Measurements from ENCODE around the gene TNS1. TPM values are rescaled to one million over a fixed set of nuclear protein-coding genes. Genes with fewer than 3 reads are reported as not detected.

TNS1 gene
- total RNA-seq, 1 donor from 2014 or later = 219 TPM

DNA sequence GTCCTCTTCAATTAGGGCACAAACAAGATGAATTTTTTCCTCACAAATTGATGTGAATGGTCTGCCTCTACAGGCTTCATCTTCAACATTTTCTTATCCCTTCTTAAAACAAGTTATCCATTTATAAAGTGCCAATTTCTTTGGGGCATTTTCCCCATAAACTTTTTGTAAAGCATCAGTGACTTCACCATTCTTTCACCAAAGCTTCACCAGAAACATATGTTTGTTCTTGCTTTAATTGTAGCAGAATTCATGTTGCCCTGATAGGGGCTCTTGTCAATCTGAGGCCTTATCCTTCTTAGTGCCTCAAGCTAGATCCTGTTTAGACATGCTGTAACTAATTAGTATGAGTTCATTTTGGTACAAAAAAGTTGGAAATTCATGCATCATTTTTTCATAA, 226.2 kb downstream of the TNS1 start:
- Mint-ChIP-seq H3K27me3 (ENCODE audit: low read depth, unreplicated experiment) (no peaks in the 10 kb centered on the region), H3K36me3 (ENCODE audit: low read depth, unreplicated experiment) (peaks cover 24% of the 10 kb centered on the region), H3K27ac (ENCODE audit: unreplicated experiment) (no peak overlapping the region), H3K4me1 (ENCODE audit: low read depth, unreplicated experiment) (peaks cover 9% of the 10 kb centered on the region), H3K9me3 (ENCODE audit: unreplicated experiment) (peaks cover 3% of the 10 kb centered on the region), H3K4me3 (ENCODE audit: unreplicated experiment) (no peak overlapping the region)
- Histone ChIP-seq H3K27ac (ENCODE audit: low read depth, low read length) (no peak overlapping the region), H3K9ac (ENCODE audit: low read length) (no peak overlapping the region), H4K20me1 (ENCODE audit: insufficient read depth, low read length) (peaks cover 7% of the 10 kb centered on the region), H3K27me3 (ENCODE audit: insufficient read depth, low read length) (no peaks in the 10 kb centered on the region), H3K4me2 (ENCODE audit: low read length) (no peak overlapping the region), H3K36me3 (ENCODE audit: insufficient read depth, low read length) (peaks cover 3% of the 10 kb centered on the region), H2AFZ (ENCODE audit: low read depth, low read length) (no peak overlapping the region), H3K9me3 (ENCODE audit: insufficient read depth, low read depth, low read length) (no peaks in the 10 kb centered on the region), H3K4me3 (ENCODE audit: insufficient read depth, low read depth, low read length) (no peak overlapping the region), H3K4me1 (ENCODE audit: insufficient read depth, low read length) (no peaks in the 10 kb centered on the region), H3K79me2 (ENCODE audit: insufficient read depth, low read length) (no peaks in the 10 kb centered on the region)
- FAIRE-seq (no peak), DNase-seq (ENCODE audit: low read depth) (no peak)
- TF ChIP-seq EZH2 (IDR thresholded peaks at IDR 0.05; ENCODE audit: insufficient read depth, low read length) = no peak
- TF ChIP-seq, protein P1, sequence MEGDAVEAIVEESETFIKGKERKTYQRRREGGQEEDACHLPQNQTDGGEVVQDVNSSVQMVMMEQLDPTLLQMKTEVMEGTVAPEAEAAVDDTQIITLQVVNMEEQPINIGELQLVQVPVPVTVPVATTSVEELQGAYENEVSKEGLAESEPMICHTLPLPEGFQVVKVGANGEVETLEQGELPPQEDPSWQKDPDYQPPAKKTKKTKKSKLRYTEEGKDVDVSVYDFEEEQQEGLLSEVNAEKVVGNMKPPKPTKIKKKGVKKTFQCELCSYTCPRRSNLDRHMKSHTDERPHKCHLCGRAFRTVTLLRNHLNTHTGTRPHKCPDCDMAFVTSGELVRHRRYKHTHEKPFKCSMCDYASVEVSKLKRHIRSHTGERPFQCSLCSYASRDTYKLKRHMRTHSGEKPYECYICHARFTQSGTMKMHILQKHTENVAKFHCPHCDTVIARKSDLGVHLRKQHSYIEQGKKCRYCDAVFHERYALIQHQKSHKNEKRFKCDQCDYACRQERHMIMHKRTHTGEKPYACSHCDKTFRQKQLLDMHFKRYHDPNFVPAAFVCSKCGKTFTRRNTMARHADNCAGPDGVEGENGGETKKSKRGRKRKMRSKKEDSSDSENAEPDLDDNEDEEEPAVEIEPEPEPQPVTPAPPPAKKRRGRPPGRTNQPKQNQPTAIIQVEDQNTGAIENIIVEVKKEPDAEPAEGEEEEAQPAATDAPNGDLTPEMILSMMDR (IDR thresholded peaks at IDR 0.05; ENCODE audit: insufficient read depth, low read depth, low read length) = no peak

DNA sequence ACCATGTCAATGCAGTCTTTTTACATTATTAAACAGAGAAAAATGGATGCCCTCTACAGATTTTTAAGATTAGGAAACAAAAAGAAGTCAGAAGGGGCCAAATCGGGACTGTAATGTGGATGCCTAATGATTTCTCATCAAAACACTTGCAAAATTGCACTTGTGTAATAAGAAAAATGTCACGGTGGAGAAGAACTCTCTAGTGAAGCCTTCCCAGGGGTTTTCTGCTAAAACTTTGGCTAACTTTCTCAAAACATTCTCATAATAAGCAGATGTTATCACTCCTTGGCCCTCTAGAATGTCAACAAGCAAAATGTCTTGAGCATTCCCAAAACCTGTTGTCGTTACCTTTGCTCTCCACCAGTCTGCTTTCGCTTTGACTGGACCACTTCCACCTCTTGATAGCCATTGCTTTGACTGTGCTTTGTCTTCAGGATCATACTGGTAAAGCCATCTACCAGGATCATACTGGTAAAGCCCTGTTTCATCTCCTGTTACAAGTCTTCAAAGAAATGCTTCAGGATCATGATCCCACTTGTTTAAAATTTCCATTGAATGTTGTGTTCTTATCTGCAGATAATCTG, 226.8 kb downstream of the TNS1 start:
- Mint-ChIP-seq H3K4me3 (ENCODE audit: unreplicated experiment) (no peak overlapping the region), H3K27ac (ENCODE audit: unreplicated experiment) (no peak overlapping the region), H3K27me3 (ENCODE audit: low read depth, unreplicated experiment) (no peaks in the 10 kb centered on the region), H3K36me3 (ENCODE audit: low read depth, unreplicated experiment) (peaks cover 29% of the 10 kb centered on the region), H3K9me3 (ENCODE audit: unreplicated experiment) (no peaks in the 10 kb centered on the region), H3K4me1 (ENCODE audit: low read depth, unreplicated experiment) (peaks cover 9% of the 10 kb centered on the region)
- Histone ChIP-seq H3K9me3 (ENCODE audit: insufficient read depth, low read depth, low read length) (no peaks in the 10 kb centered on the region), H3K4me3 (ENCODE audit: insufficient read depth, low read depth, low read length) (no peak overlapping the region), H2AFZ (ENCODE audit: low read depth, low read length) (no peak overlapping the region), H3K27me3 (ENCODE audit: insufficient read depth, low read length) (no peaks in the 10 kb centered on the region), H3K4me2 (ENCODE audit: low read length) (no peak overlapping the region), H3K79me2 (ENCODE audit: insufficient read depth, low read length) (no peaks in the 10 kb centered on the region), H3K9ac (ENCODE audit: low read length) (no peak overlapping the region), H3K27ac (ENCODE audit: low read depth, low read length) (no peak overlapping the region), H4K20me1 (ENCODE audit: insufficient read depth, low read length) (peaks cover 7% of the 10 kb centered on the region), H3K36me3 (ENCODE audit: insufficient read depth, low read length) (peaks cover 3% of the 10 kb centered on the region), H3K4me1 (ENCODE audit: insufficient read depth, low read length) (no peaks in the 10 kb centered on the region)
- no peak for DNase-seq (ENCODE audit: low read depth)
- TF ChIP-seq, protein P1 (IDR thresholded peaks at IDR 0.05; ENCODE audit: insufficient read depth, low read depth, low read length) = no peak
- TF ChIP-seq EZH2 (IDR thresholded peaks at IDR 0.05; ENCODE audit: insufficient read depth, low read length) = no peak
- FAIRE-seq = no peak

DNA sequence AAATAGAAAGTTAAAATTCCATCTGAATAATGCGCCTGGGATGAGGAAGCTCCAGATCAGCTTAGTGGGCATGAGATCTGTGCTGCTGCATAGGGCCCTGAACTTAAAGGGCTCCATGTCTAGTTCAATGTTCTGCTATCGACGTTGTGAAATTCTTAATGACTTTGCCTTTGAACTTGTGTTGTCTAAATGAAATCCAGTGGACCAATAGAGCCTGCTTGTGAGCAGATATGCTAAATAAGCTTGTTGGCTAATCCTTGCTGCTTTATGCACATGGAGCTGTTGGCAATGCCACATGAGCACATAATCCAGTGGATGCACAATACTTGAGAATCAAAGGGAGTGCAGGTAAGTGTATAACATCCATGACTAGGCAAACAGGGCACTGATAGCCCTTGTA, 228.6 kb downstream of the TNS1 start:
- Histone ChIP-seq H3K4me2 (ENCODE audit: low read length) (no peak overlapping the region), H4K20me1 (ENCODE audit: insufficient read depth, low read length) (peaks cover 11% of the 10 kb centered on the region), H3K9ac (ENCODE audit: low read length) (no peak overlapping the region), H3K27me3 (ENCODE audit: insufficient read depth, low read length) (no peaks in the 10 kb centered on the region), H3K36me3 (ENCODE audit: insufficient read depth, low read length) (peaks cover 3% of the 10 kb centered on the region), H3K79me2 (ENCODE audit: insufficient read depth, low read length) (no peaks in the 10 kb centered on the region), H3K27ac (ENCODE audit: low read depth, low read length) (no peak overlapping the region), H3K4me1 (ENCODE audit: insufficient read depth, low read length) (no peaks in the 10 kb centered on the region), H3K9me3 (ENCODE audit: insufficient read depth, low read depth, low read length) (no peaks in the 10 kb centered on the region), H3K4me3 (ENCODE audit: insufficient read depth, low read depth, low read length) (no peak overlapping the region), H2AFZ (ENCODE audit: low read depth, low read length) (no peak overlapping the region)
- no peaks in the 10 kb centered on the region for H3K9me3 Mint-ChIP-seq (ENCODE audit: unreplicated experiment)
- TF ChIP-seq EZH2 (IDR thresholded peaks at IDR 0.05; ENCODE audit: insufficient read depth, low read length) = no peak
- TF ChIP-seq, protein P1 (IDR thresholded peaks at IDR 0.05; ENCODE audit: insufficient read depth, low read depth, low read length) = no peak
- H3K4me3 Mint-ChIP-seq (ENCODE audit: unreplicated experiment) = no peak overlapping the region
- no peaks in the 10 kb centered on the region for H3K27me3 Mint-ChIP-seq (ENCODE audit: low read depth, unreplicated experiment)
- no peak for DNase-seq (ENCODE audit: low read depth)
- no peak overlapping the region for H3K27ac Mint-ChIP-seq (ENCODE audit: unreplicated experiment)
- FAIRE-seq = no peak
- peaks cover 9% of the 10 kb centered on the region for H3K4me1 Mint-ChIP-seq (ENCODE audit: low read depth, unreplicated experiment)
- peaks cover 33% of the 10 kb centered on the region for H3K36me3 Mint-ChIP-seq (ENCODE audit: low read depth, unreplicated experiment)
